Keratinocyte (primary cell): Measurements from ENCODE around the gene ADCY5. TPM values are rescaled to one million over a fixed set of nuclear protein-coding genes. Genes with fewer than 3 reads are reported as not detected.

Experiments
- DNase-seq: peaks from one replicate; pipeline ENCODE4 v3.0.0-alpha.2; 2011; ENCODE audit warnings: low read depth, missing footprints, low spot score
- FAIRE-seq: peaks from 2 replicates; lab custom pipeline; 2011; peaks lifted over from hg19 to GRCh38; lab: Jason Lieb, UNC
- H2AFZ ChIP-seq: 2 replicates; pipeline ENCODE4 v1.6.0; 2012; ENCODE audit warnings: low read length, control low read depth, inconsistent platforms; ENCODE audit not compliant: control insufficient read depth
- H3K27ac ChIP-seq: 2 replicates; pipeline ENCODE4 v1.5.1; 2011; ENCODE audit warnings: low read length; ENCODE audit not compliant: control insufficient read depth, insufficient read depth
- H3K27me3 ChIP-seq: 3 replicates; pipeline ENCODE4 v1.6.0; 2011; ENCODE audit warnings: low read length; ENCODE audit not compliant: control insufficient read depth, insufficient read depth; ENCODE audit errors: extremely low read depth
- H3K36me3 ChIP-seq, 2 experiments: 2 replicates in 1 of 2; 3 replicates in 1 of 2; pipeline ENCODE4 v1.5.1; 2011; ENCODE audit warnings: low read length in 2 of 2, mild to moderate bottlenecking in 1 of 2; ENCODE audit not compliant: control insufficient read depth in 2 of 2, insufficient read depth in 2 of 2; ENCODE audit errors: extremely low read depth in 1 of 2
- H3K4me1 ChIP-seq: 3 replicates; pipeline ENCODE4 v1.5.1; 2011; ENCODE audit warnings: low read length; ENCODE audit not compliant: control insufficient read depth, insufficient read depth; ENCODE audit errors: extremely low read depth
- H3K4me2 ChIP-seq: 3 replicates; pipeline ENCODE4 v1.6.0; 2011; ENCODE audit warnings: low read depth, low read length; ENCODE audit not compliant: control insufficient read depth, insufficient read depth; ENCODE audit errors: extremely low read depth
- H3K4me3 ChIP-seq, 3 experiments: fragments of 200-600 bp in 1 of 3; sonication (generic) in 1 of 3; 2 replicates in 2 of 3; 3 replicates in 1 of 3; pipeline ENCODE4 v1.5.1; 2011 to 2016; ENCODE audit warnings: low read length in 3 of 3, mild to moderate bottlenecking in 3 of 3, control low read depth in 2 of 3, inconsistent platforms in 1 of 3, low read depth in 1 of 3, mixed read lengths in 1 of 3, mixed run types in 1 of 3, moderate library complexity in 1 of 3; ENCODE audit not compliant: control insufficient read depth in 2 of 3, insufficient read depth in 2 of 3; ENCODE audit errors: extremely low read depth in 1 of 3
- H3K79me2 ChIP-seq: 2 replicates; pipeline ENCODE4 v1.6.0; 2012; ENCODE audit warnings: low read length; ENCODE audit not compliant: control insufficient read depth, insufficient read depth
- H3K9ac ChIP-seq: 3 replicates; pipeline ENCODE4 v1.6.0; 2011; ENCODE audit warnings: low read length; ENCODE audit not compliant: control insufficient read depth, insufficient read depth; ENCODE audit errors: extremely low read depth
- H3K9me1 ChIP-seq: 3 replicates; pipeline ENCODE4 v1.6.0; 2011; ENCODE audit warnings: low read length; ENCODE audit not compliant: control insufficient read depth, insufficient read depth; ENCODE audit errors: extremely low read depth
- H3K9me3 ChIP-seq: 2 replicates; pipeline ENCODE4 v1.5.1; 2012; ENCODE audit warnings: low read depth, low read length; ENCODE audit not compliant: control insufficient read depth
- H4K20me1 ChIP-seq: 3 replicates; pipeline ENCODE4 v1.6.0; 2011; ENCODE audit warnings: low read length; ENCODE audit not compliant: control insufficient read depth, insufficient read depth; ENCODE audit errors: extremely low read depth
- EZH2 ChIP-seq: IDR thresholded peaks from one replicate; pipeline ENCODE4 v1.6.1; 2012; ENCODE audit warnings: inconsistent platforms, mild to moderate bottlenecking, low read length, moderate library complexity
- dilution Hi-C: fragments of 300-500 bp; cut with MboI; formaldehyde crosslinking; loops from one replicate; pipeline ENCODE4 v1.7.0; 2020; ENCODE audit warnings: low sequenced_read_pairs; ENCODE audit not compliant: extremely low pct_ligation_motif_present
- polyA plus RNA-seq, 5 experiments: library from polyadenylated mRNA; depleted of rRNA in 3 of 5; stranded (reverse) in 3 of 5; stranded (forward) in 1 of 5; unstranded in 1 of 5; fragments of >200 nt; gene quantifications; 1 replicate in 1 of 5; 2 replicates in 3 of 5; 3 replicates in 1 of 5; pipeline versions ENCODE4 v1.2.1 to v1.2.3, GENCODE V29; 2011 to 2012; ENCODE audit warnings: missing spikeins in 2 of 5, low read depth in 1 of 5, low replicate concordance in 1 of 5
- TF ChIP-seq, protein P1 (sequence below), 3 experiments: IDR thresholded peaks in 1 of 3; conservative IDR thresholded peaks in 1 of 3; optimal IDR thresholded peaks in 1 of 3; 2 replicates in 2 of 3; 3 replicates in 1 of 3; pipeline versions ENCODE3 to v1.5.1; 2011; ENCODE audit warnings: low read length in 3 of 3, mild to moderate bottlenecking in 3 of 3, moderate library complexity in 2 of 3, control low read depth in 1 of 3, inconsistent platforms in 1 of 3; ENCODE audit not compliant: insufficient read depth in 2 of 3; ENCODE audit errors: extremely low read depth in 1 of 3

ADCY5 gene
- polyA plus RNA-seq, 1 donor (not counting 4 experiments of a cell fraction or from before 2014, with no cell fraction given), result not detected

- H3K36me3 ChIP-seq, result no peaks in the 10 kb centered on the region
- DNase-seq, result no peak
- FAIRE-seq, result no peak
- no peak overlapping the region for H2AFZ ChIP-seq
- no peaks in the 10 kb centered on the region for H3K9me3 ChIP-seq
- no peaks in the 10 kb centered on the region for H3K79me2 ChIP-seq
- H3K27me3 ChIP-seq, result peaks cover 17% of the 10 kb centered on the region
- no peak for TF ChIP-seq EZH2
- H4K20me1 ChIP-seq, result no peaks in the 10 kb centered on the region
- no peak overlapping the region for H3K27ac ChIP-seq
- H3K9ac ChIP-seq, result no peak overlapping the region
- no peaks in the 10 kb centered on the region for H3K9me1 ChIP-seq
- H3K4me3 ChIP-seq, result no peak overlapping the region
- no peaks in the 10 kb centered on the region for H3K4me1 ChIP-seq
- H3K4me2 ChIP-seq, result no peak overlapping the region
- dilution Hi-C loops, result no loop called here
Measured at GRCh38 chr3:123371426-123371825, 77.5 kb downstream of the ADCY5 start.

- no peak overlapping the region for H2AFZ ChIP-seq
- no peaks in the 10 kb centered on the region for H3K9me3 ChIP-seq
- H3K4me2 ChIP-seq, result no peak overlapping the region
- no peaks in the 10 kb centered on the region for H3K36me3 ChIP-seq
- DNase-seq (no peak), FAIRE-seq (no peak)
- TF ChIP-seq EZH2, result no peak
- TF ChIP-seq, protein P1, sequence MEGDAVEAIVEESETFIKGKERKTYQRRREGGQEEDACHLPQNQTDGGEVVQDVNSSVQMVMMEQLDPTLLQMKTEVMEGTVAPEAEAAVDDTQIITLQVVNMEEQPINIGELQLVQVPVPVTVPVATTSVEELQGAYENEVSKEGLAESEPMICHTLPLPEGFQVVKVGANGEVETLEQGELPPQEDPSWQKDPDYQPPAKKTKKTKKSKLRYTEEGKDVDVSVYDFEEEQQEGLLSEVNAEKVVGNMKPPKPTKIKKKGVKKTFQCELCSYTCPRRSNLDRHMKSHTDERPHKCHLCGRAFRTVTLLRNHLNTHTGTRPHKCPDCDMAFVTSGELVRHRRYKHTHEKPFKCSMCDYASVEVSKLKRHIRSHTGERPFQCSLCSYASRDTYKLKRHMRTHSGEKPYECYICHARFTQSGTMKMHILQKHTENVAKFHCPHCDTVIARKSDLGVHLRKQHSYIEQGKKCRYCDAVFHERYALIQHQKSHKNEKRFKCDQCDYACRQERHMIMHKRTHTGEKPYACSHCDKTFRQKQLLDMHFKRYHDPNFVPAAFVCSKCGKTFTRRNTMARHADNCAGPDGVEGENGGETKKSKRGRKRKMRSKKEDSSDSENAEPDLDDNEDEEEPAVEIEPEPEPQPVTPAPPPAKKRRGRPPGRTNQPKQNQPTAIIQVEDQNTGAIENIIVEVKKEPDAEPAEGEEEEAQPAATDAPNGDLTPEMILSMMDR (optimal IDR thresholded peaks at IDR 0.05 in 1 of 3, IDR thresholded peaks at IDR 0.05 in 1 of 3, conservative IDR thresholded peaks at IDR 0.05 in 1 of 3; ENCODE audit: extremely low read depth in 1 of 3, insufficient read depth in 2 of 3, low read length in 3 of 3), result no peak
- dilution Hi-C loops, result no loop called here
- H3K4me1 ChIP-seq, result no peaks in the 10 kb centered on the region
- H3K27me3 ChIP-seq, result peaks cover 13% of the 10 kb centered on the region
- H3K4me3 ChIP-seq, result no peak overlapping the region
- no peaks in the 10 kb centered on the region for H3K79me2 ChIP-seq
- H3K27ac ChIP-seq, result no peak overlapping the region
- no peaks in the 10 kb centered on the region for H3K9me1 ChIP-seq
- no peak overlapping the region for H3K9ac ChIP-seq
- no peaks in the 10 kb centered on the region for H4K20me1 ChIP-seq
Measured at GRCh38 chr3:123370819-123371218, 78.1 kb downstream of the ADCY5 start.

- Histone ChIP-seq H4K20me1 (no peaks in the 10 kb centered on the region), H3K79me2 (no peaks in the 10 kb centered on the region), H3K27me3 (peaks cover 11% of the 10 kb centered on the region), H3K9me1 (no peaks in the 10 kb centered on the region), H3K36me3 (no peaks in the 10 kb centered on the region), H3K4me3 (no peak overlapping the region), H3K4me1 (no peaks in the 10 kb centered on the region), H2AFZ (no peak overlapping the region), H3K9me3 (no peaks in the 10 kb centered on the region), H3K4me2 (no peak overlapping the region), H3K27ac (no peak overlapping the region), H3K9ac (no peak overlapping the region)
- TF ChIP-seq, protein P1 (optimal IDR thresholded peaks at IDR 0.05 in 1 of 3, IDR thresholded peaks at IDR 0.05 in 1 of 3, conservative IDR thresholded peaks at IDR 0.05 in 1 of 3; ENCODE audit: extremely low read depth in 1 of 3, insufficient read depth in 2 of 3, low read length in 3 of 3), result no peak
- no peak for TF ChIP-seq EZH2
- DNase-seq, result no peak
- dilution Hi-C loops, result no loop called here
- FAIRE-seq, result no peak
Measured at GRCh38 chr3:123369085-123369484, 79.8 kb downstream of the ADCY5 start.
